ENCODE data around the gene NUTM2B. TPM values are rescaled to one million over a fixed set of nuclear protein-coding genes. Genes with fewer than 3 reads are reported as not detected.
"Not testable (repeated sequence)": the region's sequence is repeated elsewhere in the genome, so short reads cannot be mapped to it uniquely, and the experiment has no call there.

Gene NUTM2B, protein sequence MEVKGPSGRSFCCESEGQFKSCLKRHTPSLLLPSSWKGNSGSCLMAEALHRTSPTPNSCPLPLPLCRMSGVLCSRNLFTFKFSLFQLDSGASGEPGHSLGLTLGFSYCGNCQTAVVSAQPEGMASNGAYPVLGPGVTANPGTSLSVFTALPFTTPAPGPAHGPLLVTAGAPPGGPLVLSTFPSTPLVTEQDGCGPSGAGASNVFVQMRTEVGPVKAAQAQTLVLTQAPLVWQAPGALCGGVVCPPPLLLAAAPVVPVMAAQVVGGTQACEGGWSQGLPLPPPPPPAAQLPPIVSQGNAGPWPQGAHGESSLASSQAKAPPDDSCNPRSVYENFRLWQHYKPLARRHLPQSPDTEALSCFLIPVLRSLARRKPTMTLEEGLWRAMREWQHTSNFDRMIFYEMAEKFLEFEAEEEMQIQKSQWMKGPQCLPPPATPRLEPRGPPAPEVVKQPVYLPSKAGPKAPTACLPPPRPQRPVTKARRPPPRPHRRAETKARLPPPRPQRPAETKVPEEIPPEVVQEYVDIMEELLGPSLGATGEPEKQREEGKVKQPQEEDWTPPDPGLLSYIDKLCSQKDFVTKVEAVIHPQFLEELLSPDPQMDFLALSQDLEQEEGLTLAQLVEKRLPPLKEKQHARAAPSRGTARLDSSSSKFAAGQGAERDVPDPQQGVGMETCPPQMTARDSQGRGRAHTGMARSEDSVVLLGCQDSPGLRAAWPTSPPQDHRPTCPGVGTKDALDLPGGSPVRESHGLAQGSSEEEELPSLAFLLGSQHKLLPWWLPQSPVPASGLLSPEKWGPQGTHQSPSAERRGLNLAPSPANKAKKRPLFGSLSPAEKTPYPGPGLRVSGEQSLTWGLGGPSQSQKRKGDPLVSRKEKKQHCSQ
- total RNA-seq, result under 1 TPM; 0.51 to 0.70 TPM

DNA sequence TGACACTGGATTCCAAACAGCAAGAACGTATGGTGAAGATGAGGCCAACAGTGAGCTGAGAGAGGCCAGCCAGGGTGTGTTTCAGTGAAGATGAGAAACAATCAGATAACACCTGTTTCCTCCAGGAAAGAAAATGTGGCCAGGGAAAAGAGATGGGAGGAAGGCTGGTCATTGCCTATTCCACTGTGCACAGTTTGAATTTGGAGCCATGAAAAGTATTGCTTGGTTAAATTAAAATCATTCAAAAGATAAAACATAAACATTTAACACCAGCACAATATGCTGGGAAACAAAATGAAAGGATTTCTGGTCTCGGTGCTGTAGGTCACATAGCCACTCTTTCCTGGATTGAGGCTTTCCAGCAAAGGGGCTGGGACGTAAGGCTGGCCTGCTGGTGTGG is at the start of gene NUTM2B:
Gene NUTM2B (plus strand): TSS at position 301 of the 400 bp plus-strand sequence. CDS start 383 bp downstream, outside the sequence.
- H3K4me3 Mint-ChIP-seq; ATAC-seq (replicated peaks in 1 of 2); H3K27me3 Mint-ChIP-seq (ENCODE audit: low read depth); H3K36me3 Mint-ChIP-seq (ENCODE audit: insufficient read depth in 2 of 2); H3K27ac Mint-ChIP-seq; DNase-seq; H3K4me1 Mint-ChIP-seq (ENCODE audit: low read depth); H3K9me3 Mint-ChIP-seq: not testable (repeated sequence)

DNA sequence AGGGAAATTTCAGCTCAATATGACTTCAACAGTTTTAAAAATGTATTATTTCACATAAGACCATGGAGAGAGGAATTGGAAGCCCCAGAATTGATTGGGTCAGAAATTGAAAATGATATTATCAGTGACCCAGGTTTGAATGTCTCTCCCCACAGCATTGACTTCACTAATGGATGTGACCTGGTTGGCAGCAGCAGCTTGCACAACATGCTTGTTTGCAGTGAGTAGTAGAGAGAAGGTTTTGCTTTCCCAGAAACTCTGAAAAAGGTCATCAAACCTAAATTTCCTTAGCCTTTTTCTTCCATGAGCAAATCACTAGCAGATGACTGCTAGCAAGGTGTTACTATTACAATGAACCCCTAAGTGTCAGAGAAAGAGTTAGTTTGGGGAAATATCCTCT is 39.7 kb upstream of the NUTM2B start:
- not testable (repeated sequence) for H3K27me3 Mint-ChIP-seq (ENCODE audit: low read depth)

DNA sequence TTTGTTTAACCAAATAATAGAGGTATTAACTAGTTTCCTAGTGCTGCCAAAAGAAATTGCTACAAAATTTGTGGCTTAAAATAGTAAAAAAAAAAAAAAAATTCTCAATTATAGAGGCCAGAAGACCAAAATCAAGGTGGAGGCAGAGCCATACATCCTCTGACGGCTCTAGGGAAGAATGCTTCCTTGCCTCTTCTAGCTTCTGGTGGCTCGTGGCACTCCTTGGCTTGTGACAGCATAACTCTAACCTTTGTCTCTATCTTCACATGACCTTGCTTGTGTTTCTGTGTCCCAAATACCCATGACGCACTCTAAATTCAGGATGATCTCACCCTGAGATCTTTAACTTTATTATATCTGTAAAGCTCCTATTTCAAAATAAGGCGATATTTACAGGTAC is 38.3 kb upstream of the NUTM2B start:
- H3K36me3 Mint-ChIP-seq (ENCODE audit: insufficient read depth in 2 of 2); H3K27me3 Mint-ChIP-seq (ENCODE audit: low read depth); DNase-seq; H3K27ac Mint-ChIP-seq; H3K4me1 Mint-ChIP-seq (ENCODE audit: low read depth); ATAC-seq (replicated peaks in 1 of 2); H3K9me3 Mint-ChIP-seq; H3K4me3 Mint-ChIP-seq: not testable (repeated sequence)

More for the DNA sequence above, 39.7 kb upstream of the NUTM2B start:
- not testable (repeated sequence) for H3K9me3 Mint-ChIP-seq; H3K36me3 Mint-ChIP-seq (ENCODE audit: insufficient read depth in 2 of 2); H3K27ac Mint-ChIP-seq; ATAC-seq (replicated peaks in 1 of 2); DNase-seq; H3K4me1 Mint-ChIP-seq (ENCODE audit: low read depth); H3K4me3 Mint-ChIP-seq

DNA sequence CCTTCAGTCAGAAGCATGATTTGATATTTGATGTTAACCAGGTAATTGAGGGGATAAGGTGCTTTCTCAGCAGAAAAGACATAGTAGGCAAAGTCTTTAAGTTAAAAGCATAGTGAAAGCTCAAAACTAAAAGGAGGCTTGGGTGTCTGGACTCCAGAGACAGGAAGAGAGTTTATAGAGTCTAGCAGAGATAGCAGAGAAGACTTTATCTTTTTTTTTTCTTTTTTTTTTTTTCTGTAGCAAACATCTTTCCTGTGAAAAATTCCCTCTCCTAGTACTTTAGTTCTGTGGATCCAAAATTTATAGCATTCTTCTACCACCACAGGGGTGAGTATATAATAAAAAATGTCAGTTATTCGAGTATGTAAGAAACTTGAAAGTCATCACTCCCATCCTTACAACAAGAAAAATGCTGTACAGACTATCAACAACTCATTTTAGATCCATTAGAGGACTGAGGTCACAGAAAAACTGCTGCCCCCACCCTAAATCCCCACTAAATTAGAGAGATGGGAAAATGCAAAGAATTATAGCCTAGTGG is 33.7 kb upstream of the NUTM2B start:
- not testable (repeated sequence) for H3K27me3 Mint-ChIP-seq (ENCODE audit: low read depth); DNase-seq; H3K4me1 Mint-ChIP-seq (ENCODE audit: low read depth); H3K36me3 Mint-ChIP-seq (ENCODE audit: insufficient read depth in 2 of 2); H3K4me3 Mint-ChIP-seq; H3K27ac Mint-ChIP-seq; ATAC-seq (replicated peaks in 1 of 2); H3K9me3 Mint-ChIP-seq

DNA sequence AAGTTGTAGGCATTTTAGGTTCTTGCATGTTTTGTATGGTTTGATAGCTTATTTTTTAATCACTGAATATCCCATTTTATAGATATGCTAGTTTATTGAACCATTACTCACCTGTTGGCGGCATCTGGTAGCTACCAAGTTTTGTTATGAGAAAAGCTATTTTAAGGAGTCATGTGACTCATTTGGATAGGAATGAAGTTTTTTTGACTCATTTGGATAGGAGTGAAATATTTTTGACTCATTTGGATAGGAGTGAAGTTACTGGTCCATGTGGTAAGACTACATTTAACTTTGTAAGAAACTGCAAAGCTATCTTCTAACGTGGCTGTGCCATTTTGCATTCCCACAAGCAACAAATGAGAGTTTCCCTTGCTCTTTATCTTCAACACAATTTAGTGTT is 28.1 kb upstream of the NUTM2B start:
- H3K27ac Mint-ChIP-seq, result peak overlapping the region; percentile 50
- DNase-seq, result peak in 1 of 2 donors; percentile 27
- H3K36me3 Mint-ChIP-seq (ENCODE audit: insufficient read depth in 2 of 2), result not testable (repeated sequence)

DNA sequence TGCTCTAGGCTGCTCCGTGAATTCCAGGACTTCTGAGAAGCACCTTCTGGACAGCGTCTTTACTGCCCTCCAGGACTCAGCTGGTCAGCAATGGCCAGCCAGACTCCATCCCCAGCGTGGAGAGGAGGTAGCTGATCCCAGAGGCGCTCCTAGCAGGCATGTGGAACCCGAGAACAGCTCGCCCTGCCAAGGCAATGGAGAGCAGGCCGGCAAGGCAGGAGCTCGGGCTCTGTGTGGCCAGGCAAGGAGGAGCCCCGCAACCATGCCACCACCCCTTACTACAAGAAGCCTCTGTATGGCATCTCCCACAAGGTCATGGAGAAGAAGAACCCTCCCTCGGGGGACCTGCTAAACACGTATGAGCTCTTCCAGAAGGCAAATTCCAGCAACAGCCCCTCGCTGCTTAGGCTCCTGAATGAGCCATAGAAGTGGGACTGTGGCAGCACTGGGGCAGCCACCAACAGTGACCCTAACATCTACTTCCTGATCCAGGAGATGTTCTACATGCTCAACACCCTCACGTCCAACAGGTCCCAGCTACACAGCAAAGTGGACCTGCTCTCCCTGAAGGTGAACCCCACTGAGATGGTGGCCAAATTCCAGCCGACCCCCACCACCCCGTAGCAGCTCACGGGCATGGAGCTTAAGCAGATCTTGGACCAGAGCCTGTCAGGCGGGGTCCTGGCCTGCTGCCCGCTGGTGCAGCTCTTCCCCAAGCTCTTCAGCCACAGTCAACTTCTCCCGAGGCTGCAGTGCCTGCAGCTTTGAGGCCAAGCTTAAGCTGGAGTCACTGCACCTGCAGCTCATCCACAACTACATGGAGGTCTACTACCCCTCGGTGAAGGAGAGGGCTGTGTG is 19.8 kb upstream of the NUTM2B start:
- H3K9me3 Mint-ChIP-seq; H3K4me3 Mint-ChIP-seq; H3K27me3 Mint-ChIP-seq (ENCODE audit: low read depth); DNase-seq; H3K4me1 Mint-ChIP-seq (ENCODE audit: low read depth); ATAC-seq (replicated peaks in 1 of 2); H3K36me3 Mint-ChIP-seq (ENCODE audit: insufficient read depth in 2 of 2); H3K27ac Mint-ChIP-seq: not testable (repeated sequence)

More for the DNA sequence above, 28.1 kb upstream of the NUTM2B start:
- Mint-ChIP-seq H3K4me1 (ENCODE audit: low read depth) (peaks cover 11% of the 10 kb centered on the region), H3K4me3 (peak overlapping the region in 1 of 2 donors; percentile 52)
- not testable (repeated sequence) for H3K9me3 Mint-ChIP-seq; H3K27me3 Mint-ChIP-seq (ENCODE audit: low read depth)
- peak; percentile 78 to 85 for ATAC-seq (replicated peaks in 1 of 2)

DNA sequence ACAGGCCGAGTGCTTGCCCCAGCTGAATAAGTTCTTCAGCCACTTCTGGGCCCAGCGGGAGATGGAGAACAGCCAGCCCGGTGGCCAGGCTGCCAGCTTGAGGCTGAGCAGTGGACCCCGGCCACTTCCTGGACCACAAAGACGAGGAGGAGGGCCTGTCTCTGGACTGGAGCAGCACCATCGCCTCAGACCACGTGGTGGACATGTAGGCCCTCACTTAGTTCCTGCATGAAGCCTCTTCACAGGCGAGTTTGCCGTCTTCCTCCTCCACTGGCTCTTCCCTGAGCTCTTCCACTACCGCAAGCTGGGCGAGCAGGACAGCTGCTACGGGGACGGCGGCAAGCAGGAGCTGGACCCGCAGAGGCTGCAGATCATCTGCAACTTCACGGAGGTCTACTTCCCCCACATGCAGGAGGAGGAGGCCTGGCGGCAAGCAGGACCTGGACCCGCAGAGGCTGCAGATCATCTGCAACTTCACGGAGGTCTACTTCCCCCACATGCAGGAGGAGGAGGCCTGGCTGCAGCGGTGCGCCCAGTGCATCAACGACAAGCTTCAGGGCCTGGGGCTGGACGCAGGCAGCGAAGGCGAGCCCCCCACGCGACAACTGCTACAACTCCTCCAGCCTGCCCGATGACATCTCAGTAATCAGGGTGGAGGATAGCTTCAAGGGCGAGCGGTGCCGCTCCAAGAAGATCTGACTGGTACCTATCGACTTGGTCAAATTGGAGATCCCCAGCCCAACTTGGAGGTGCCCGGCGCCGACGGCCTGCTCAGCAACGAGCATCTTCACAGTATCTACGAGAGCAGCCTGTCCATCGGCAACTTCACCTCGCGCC is 18.9 kb upstream of the NUTM2B start:
- not testable (repeated sequence) for ATAC-seq (replicated peaks in 1 of 2); DNase-seq; H3K27me3 Mint-ChIP-seq (ENCODE audit: low read depth); H3K9me3 Mint-ChIP-seq; H3K36me3 Mint-ChIP-seq (ENCODE audit: insufficient read depth in 2 of 2); H3K27ac Mint-ChIP-seq; H3K4me1 Mint-ChIP-seq (ENCODE audit: low read depth); H3K4me3 Mint-ChIP-seq

DNA sequence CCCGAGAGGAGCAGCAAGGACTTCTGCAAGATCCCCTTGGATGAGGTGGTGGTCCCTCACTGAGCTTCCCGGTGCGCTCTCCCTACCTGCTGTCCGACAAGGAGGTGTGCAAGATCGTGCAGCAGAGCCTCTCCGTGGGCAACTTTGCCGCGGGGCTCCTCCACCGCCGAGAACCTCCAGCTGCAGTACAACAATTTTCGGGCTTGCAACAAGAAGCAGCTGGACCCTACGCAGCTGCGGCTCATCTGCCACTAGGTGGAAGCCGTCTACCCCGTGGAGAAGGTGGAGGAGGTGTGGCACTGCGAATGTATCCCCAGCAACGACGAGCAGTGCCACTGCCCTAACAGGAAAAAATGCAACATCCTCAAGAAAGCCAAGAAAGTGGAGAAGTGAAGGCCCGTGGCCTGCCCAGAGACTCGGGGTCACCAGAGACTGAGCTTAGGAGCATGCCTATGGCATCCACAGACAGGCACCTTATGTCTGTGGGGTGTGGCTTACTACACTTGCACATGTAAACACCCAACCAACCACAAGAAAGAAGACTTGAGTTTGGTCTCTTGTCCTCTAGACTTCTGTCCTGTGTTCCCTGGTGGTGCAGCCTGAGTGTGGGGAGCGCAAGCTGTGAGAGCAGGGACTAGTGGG is 17.9 kb upstream of the NUTM2B start:
- ATAC-seq (replicated peaks in 1 of 2) (peak; percentile 46 to 95), DNase-seq (peak; percentile 8 to 33)
- not testable (repeated sequence) for H3K4me1 Mint-ChIP-seq (ENCODE audit: low read depth); H3K27me3 Mint-ChIP-seq (ENCODE audit: low read depth); H3K27ac Mint-ChIP-seq; H3K36me3 Mint-ChIP-seq (ENCODE audit: insufficient read depth in 2 of 2); H3K9me3 Mint-ChIP-seq; H3K4me3 Mint-ChIP-seq

DNA sequence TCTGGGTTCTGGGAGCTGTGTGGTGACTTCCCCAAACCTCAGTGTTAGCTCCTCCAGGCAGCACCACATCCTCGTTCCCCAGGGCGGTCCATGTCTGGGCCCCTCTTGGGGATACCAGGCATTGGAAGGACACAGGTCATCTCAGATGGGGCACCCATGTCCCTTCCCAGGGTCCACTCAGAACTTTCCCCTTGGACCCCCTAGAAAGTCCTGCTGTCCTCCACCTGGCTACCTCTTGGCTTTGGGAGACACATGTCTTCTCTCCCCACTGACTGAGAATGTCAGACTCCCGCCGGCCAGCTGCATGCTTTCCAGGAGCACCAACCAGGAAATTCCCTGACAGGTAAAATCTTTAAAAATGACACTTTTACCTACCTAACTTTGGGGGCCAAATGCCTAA is 16.4 kb upstream of the NUTM2B start:
- not testable (repeated sequence) for ATAC-seq (replicated peaks in 1 of 2); H3K4me3 Mint-ChIP-seq; H3K27me3 Mint-ChIP-seq (ENCODE audit: low read depth); DNase-seq; H3K27ac Mint-ChIP-seq; H3K36me3 Mint-ChIP-seq (ENCODE audit: insufficient read depth in 2 of 2); H3K9me3 Mint-ChIP-seq; H3K4me1 Mint-ChIP-seq (ENCODE audit: low read depth)

DNA sequence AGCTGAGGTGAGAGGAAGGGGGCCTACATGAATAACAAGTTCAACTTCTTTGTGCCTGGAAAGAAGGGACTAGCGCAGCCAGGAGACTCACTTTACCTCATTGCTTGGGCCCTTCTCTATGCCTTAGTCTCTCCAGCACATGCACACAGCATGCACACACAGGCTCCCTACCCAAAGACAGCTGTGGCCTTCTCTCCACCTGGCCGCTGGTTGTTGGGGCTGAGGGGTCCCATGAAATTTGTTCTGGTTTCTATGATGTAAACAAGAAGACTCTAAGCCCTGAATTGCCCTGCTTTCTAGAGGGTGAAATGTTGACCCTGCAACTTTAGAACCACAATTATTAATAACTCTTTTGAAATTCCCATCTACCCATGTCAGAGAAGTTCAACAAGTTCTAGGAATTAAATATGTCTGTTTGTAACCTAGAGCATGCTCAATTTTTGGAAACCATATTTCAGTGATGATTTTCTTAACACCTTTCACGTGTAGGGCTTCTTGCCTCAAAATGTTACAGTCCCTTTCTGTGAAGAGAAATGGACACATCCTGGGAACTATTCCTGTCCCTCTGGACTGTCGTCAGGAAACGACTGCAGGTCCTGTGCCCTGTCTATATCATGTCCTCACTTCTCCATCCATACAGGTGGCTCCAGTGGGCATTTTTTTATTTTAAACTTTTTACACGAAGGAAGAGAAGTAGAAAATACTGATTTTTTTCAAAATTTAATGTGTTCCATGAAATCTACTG is 15.4 kb upstream of the NUTM2B start:
- ATAC-seq (replicated peaks in 1 of 2); H3K4me3 Mint-ChIP-seq; H3K27ac Mint-ChIP-seq; H3K4me1 Mint-ChIP-seq (ENCODE audit: low read depth); H3K36me3 Mint-ChIP-seq (ENCODE audit: insufficient read depth in 2 of 2); H3K27me3 Mint-ChIP-seq (ENCODE audit: low read depth); DNase-seq; H3K9me3 Mint-ChIP-seq: not testable (repeated sequence)

DNA sequence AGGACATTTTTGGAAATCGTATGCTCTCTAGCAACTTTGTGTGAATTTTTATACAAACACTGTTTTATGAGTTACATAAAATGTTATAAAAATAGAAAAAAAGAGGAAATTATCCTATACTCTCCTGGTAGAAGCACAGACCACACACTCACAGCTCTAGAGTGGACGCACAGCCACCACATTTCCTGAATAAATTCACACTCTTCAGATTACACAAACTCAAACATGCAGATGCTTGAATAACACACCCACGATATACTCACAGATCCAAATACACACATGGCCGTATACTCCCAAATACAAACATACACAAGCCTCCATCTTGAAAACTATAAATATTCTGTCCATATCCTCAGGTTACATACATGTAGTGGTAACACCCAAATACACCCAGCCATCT is 14.2 kb upstream of the NUTM2B start:
- not testable (repeated sequence) for H3K27me3 Mint-ChIP-seq (ENCODE audit: low read depth); H3K27ac Mint-ChIP-seq; H3K4me1 Mint-ChIP-seq (ENCODE audit: low read depth); H3K9me3 Mint-ChIP-seq; ATAC-seq (replicated peaks in 1 of 2); H3K36me3 Mint-ChIP-seq (ENCODE audit: insufficient read depth in 2 of 2); H3K4me3 Mint-ChIP-seq; DNase-seq
